NCI-H1092 (cell line): ENCODE results near the gene MSH3.
"Not testable (repeated sequence)": the region's sequence is repeated elsewhere in the genome, so short reads cannot be mapped to it uniquely, and the experiment has no call there.

ENCODE experiments used
- DNase-seq: peaks from one replicate; lab custom pipeline; 2025; lab: John Stamatoyannopoulos, UW

MSH3 gene

DNA sequence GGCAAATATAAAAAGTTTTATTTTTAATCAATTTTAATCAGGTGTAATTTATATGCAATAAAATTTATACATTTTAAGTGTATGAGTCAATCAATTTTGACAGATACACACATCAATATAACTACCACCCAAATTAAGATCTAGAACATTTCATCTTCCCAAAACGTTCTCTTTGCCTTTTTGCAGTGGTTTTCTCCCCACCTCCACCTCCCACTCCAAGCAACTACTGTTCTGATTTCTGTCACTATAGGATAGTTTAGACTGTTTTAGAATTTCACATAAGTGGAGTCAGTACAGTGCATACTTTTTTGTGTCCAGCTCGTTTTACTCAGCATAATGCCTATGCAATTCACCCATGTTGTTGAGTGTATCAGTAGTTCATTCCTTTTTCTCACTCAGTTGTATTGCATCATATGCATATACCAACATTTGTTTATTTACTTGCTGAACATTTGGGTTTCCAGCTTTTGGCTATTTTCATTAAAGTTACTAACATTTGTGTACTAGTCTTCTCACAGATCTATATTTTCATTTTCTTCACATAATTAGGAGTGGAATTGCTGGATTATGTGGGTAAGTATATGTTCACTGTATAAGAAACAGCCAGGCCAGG is 52.5 kb downstream of the MSH3 start:
- no peak for DNase-seq

GRCh38 chr5:80707645-80708044 is 53.2 kb downstream of the MSH3 start:
- DNase-seq = no peak

- no peak for DNase-seq
Observed at GRCh38 chr5:80711216-80711615, 56.8 kb downstream of the MSH3 start.

GRCh38 chr5:80711938-80712337 is 57.5 kb downstream of the MSH3 start:
- DNase-seq = no peak

GRCh38 chr5:80712919-80713318 is 58.5 kb downstream of the MSH3 start:
- DNase-seq = no peak

DNA sequence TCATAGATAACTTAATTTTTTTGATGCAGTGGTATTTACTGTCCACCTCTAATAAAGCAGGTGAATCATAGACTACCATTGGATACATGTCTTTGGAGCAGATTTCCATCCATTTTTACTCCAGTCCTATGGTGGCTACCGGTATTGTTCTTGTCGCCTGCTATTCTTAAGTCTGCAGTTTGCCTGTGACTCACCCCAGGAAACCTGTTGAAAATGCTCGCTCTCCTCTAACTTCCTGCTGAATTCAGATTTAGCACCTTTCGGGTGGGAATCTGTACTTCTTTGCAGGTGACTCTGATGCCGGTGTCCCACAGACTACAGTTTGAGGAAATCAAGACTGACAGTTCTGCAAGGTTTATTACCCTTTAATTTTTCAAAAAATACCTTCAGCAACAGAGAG is 59.2 kb downstream of the MSH3 start:
- DNase-seq = no peak

DNA sequence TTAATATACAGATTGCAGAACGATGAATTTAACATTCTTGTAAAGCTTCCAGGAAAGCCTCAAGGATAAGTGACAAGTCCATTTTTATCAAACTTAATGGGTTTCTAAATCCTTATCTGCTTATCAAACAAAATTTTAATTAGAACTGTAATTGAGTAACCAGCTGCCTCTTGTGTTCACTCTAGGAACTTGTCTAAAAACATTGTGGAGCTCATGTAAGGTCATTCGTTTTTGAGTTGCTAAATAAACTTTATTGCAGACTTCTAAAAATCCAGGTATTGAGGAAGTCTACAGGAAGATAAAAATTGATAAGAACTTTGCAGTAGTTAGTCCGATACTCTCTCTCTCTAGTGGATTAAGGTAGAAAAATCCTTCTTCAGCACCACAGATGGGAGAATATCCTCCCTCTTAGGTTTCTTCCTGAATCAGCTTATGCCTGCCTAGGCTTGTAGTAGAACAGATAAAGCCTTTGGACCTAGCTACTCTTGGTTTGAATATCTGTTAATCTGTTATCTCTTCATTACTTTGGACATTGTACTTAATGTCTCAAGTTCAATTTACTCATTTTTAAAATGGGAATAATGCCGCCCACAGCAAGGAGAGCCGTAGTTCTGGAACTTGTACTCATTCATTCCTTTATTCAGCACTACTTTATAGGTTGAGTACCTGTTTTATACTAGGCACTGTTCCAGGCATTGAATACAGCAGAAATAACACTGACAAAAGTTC is 60.3 kb downstream of the MSH3 start:
- DNase-seq = no peak

DNA sequence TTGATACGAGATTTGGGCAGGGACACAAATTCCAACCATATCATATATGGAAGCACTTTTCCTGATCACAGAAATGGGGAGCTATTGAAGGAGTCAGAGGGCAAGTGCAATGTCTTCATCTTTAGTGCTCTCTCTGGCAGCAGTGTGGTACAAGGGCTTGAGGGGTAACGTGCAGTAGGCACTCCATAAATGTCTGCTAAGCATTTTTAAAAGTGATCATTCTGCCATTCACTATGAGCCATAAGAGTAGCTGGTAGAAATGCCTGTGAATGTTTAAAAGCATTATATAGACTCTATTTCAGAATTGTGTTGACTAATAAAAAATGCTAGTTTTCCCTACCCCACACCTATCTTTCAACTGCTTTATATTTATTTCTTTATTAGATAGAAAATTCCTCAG is 61.4 kb downstream of the MSH3 start:
- DNase-seq = no peak

- no peak for DNase-seq
Observed at GRCh38 chr5:80720181-80720580, 65.7 kb downstream of the MSH3 start.

GRCh38 chr5:80722916-80723315 is 68.5 kb downstream of the MSH3 start:
- DNase-seq = no peak

DNA sequence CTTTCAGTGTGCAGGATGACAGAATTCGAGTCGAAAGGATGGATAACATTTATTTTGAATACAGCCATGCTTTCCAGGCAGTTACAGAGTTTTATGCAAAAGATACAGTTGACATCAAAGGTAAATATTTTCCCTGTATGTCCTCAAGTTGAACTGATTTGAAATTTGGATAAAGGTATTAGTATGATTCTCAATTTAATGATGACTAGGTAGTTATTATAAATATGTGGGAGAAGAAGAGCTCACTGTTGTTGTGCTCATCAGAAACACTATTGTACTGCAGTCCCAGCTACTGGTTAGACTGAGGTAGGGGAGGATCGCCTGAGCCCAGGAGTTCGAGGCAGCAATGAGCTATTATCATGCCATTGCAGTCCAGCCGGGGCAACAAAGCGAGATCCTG is 71.0 kb downstream of the MSH3 start:
- no peak for DNase-seq

DNA sequence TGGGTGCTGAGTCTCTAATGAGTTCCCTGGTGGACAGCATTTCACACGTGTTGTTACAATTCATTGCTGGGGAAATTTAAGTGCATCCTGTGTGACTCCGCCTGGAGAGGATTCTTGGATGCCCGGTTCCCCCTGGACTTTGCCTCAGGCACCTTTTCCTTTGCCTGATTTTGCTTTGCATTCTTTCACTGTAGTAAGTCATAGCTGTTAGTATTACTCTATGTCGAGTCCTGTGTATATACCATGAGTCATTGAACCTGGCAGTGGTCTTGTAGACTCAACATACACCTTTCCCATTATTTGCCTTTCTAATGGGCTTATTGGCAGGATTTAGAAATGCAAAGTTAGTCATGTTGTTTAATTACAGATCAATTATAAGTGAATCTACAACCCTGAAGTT is 82.3 kb downstream of the MSH3 start:
- DNase-seq = no peak

GRCh38 chr5:80738466-80738865 is 84.0 kb downstream of the MSH3 start:
- no peak for DNase-seq

DNA sequence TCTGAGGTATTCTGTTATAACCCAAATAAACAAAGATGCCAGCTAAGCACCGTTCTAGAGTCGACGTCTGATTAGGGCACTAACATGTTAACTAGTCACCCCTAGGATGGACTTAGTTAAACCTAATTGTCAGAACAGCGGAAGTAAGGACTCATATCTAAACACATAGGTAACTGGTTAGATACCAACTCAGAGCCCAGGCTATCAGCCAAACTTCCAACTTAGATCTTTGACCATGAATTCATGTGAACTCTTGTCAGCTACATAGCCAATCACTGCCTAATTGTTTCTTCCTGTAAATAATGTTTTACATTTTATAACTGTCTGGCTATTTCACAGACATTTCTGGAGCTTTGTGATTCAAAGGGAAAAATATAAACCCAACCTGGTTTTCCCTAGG is 84.6 kb downstream of the MSH3 start:
- DNase-seq = no peak

DNA sequence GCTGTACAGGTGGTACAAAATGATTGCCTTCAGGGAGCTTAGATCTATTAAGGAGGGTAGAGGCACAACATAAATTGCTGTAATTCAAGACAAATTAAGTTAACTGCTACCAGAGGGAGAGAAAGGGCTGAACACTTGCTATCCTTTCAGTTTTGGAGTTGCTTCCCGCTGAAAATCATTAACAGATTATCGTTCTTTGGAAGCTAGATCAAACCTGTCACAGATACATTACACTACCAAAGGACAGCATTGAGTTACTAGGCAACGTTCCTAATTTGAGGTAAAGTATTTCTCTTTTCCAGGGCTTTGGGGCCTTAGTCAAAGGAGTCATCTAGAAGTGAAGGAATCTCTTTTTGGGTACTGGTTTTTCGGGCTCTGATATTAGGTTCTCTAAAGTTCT is 85.0 kb downstream of the MSH3 start:
- no peak for DNase-seq

- DNase-seq = no peak
Observed at GRCh38 chr5:80739898-80740297, 85.4 kb downstream of the MSH3 start.

DNA sequence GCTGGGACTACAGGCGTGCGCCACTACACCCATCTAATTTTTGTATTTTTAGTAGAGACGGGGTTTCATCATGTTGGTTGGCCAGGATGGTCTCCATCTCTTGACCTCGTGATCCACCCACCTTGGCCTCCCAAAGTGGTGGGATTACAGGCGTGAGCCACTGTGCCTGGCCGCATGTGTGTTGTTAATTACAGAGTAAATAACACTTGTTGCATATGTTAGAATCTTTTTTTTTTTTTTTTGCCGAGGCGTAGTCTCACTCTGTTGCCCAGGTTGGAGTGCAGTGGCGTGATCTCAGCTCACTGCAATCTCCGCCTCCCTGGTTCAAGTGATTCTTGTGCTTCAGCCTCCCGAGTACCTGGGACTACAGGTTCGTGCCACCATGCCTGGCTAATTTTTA is 86.0 kb downstream of the MSH3 start:
- DNase-seq = not testable (repeated sequence)

DNA sequence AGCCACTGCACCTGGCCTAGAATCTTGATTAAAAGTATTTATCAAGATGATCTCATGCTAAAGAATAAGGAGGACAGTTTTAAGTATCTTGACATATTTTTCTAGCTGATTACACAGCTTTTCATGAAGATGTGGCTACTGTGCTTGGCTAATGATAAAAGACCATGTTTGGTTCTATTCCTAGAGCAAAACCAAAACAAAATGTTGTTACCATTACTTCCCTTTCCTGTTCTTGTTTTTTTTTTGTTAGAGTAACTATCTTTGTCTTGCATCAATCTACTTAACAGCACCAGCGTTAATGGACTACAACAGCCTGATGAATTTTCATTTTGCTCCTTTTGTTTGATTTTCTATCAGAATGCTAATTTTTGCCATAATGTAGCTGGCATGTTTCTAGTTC is 86.5 kb downstream of the MSH3 start:
- no peak for DNase-seq

DNA sequence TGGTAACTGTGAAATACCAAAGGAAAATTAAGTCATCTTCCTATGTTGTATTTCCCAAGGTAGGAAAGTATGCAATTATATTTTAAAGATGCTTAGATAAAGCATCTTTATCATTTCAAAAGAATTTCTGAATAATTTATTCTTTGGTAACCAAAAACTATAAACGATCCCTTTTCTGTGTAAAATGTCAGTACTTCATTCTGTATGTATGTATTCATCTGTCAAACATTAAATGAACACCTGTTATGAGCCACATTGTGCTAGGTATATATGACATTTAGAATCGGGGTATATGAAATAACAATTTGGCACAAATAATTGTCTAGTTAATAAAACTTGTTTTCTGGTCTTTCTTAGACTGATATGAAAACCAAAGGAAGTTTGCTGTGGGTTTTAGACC is 89.7 kb downstream of the MSH3 start:
- DNase-seq = no peak

DNA sequence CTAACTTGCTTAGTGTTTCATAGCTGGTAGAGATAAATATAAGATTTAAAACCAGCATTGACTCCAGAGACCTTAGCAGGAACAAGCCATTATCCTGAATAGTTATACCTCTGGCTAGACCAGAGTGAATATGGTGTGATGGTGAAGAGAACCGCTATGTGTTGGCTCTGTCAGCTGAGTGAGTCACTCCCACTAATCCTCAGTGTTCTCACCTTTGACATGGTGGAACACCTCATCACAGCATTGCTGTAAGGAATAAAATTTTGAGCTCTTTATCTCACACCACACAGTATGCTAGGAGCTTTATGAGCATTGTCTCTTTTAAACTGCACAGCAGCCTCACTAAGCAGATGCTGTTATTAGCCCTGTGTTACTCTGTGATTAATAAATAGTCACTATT is 91.0 kb downstream of the MSH3 start:
- DNase-seq = no peak

- no peak for DNase-seq
Observed at GRCh38 chr5:80747922-80748321, 93.5 kb downstream of the MSH3 start.

DNA sequence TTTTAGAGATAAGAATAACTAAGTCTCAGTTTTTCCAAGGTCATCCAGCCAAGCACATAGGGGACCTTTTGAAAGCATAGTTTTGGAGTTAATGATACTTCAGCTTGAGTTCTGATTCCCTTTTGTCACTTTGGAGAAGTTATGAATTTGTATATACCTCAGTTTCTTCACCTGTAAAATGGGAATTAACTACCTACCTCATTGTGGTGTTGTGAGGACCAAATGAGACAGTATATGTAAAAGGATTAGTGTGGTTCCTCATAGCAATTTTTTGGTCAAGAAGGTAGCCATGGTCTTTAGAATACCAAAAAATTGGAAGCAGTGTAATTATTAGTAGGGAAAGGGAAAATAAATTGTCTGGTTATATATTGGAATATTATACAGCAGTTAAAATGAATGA is 98.0 kb downstream of the MSH3 start:
- no peak for DNase-seq

GRCh38 chr5:80753712-80754111 is 99.3 kb downstream of the MSH3 start:
- no peak for DNase-seq

DNA sequence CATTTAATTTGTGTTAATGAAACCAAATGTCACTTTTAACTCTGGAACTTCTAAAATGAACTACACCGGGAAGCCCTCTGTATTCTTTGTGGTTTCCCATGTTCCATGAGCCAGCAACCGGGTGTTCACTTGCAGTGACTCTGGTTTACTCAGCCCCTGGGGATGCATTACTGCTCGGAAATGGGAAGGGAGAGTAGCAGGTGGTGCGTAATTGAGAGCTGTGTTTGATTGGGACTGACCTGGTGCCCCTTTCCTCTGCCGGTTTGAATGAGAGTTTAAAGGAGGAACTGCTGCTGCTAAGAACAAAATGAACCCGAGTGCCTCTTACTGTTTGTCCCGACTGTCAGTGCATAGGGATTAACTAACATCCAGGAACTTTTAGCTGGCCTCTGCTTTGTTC is 100.4 kb downstream of the MSH3 start:
- DNase-seq = peak; percentile 62
